HL-60/S4 treated with retinoic acid at 250 ng/mL for 4 days and 3 days (cell line): ENCODE measurements around the gene DMBX1.

Experiments used
- in situ Hi-C: fragments of 300-500 bp; cut with MboI; formaldehyde crosslinking; loops from 2 replicates; pipeline ENCODE4 v1.7.0; 2022; ENCODE audit warnings: low sequenced_read_pairs

The DMBX1 gene

GRCh38 chr1:46522969-46523320, 33.3 kb downstream of the DMBX1 start:
- in situ Hi-C loops = no loop called here

- in situ Hi-C loops = no loop called here
These were observed 34.1 kb downstream of the DMBX1 start for GRCh38 chr1:46523496-46524353.

GRCh38 chr1:46524843-46525242, 35.2 kb downstream of the DMBX1 start:
- in situ Hi-C loops = loop anchor here (25.0 kb wide), 1 partner anchor 88 kb away; no protein-coding TSS in a partner anchor

- in situ Hi-C loops = loop anchor here (25.0 kb wide), 1 partner anchor 88 kb away; no protein-coding TSS in a partner anchor
These were observed 35.8 kb downstream of the DMBX1 start for GRCh38 chr1:46525253-46525983.

GRCh38 chr1:46526013-46526690, 36.5 kb downstream of the DMBX1 start:
- in situ Hi-C loops = loop anchor here (25.0 kb wide), 1 partner anchor 89 kb away; no protein-coding TSS in a partner anchor

GRCh38 chr1:46526691-46527291, 37.2 kb downstream of the DMBX1 start:
- in situ Hi-C loops = loop anchor here (25.0 kb wide), 1 partner anchor 89 kb away; no protein-coding TSS in a partner anchor

- in situ Hi-C loops = loop anchor here (25.0 kb wide), 1 partner anchor 90 kb away; no protein-coding TSS in a partner anchor
These were observed 38.0 kb downstream of the DMBX1 start for GRCh38 chr1:46527474-46528296.

GRCh38 chr1:46528297-46528955, 38.8 kb downstream of the DMBX1 start:
- in situ Hi-C loops = loop anchor here (25.0 kb wide), 1 partner anchor 91 kb away; no protein-coding TSS in a partner anchor

GRCh38 chr1:46529031-46529630, 39.5 kb downstream of the DMBX1 start:
- in situ Hi-C loops = loop anchor here (25.0 kb wide), 1 partner anchor 92 kb away; no protein-coding TSS in a partner anchor

GRCh38 chr1:46530311-46530710, 40.7 kb downstream of the DMBX1 start:
- in situ Hi-C loops = loop anchor here (25.0 kb wide), 1 partner anchor 93 kb away; no protein-coding TSS in a partner anchor

GRCh38 chr1:46530791-46531409, 41.3 kb downstream of the DMBX1 start:
- in situ Hi-C loops = loop anchor here (25.0 kb wide), 1 partner anchor 94 kb away; no protein-coding TSS in a partner anchor

- in situ Hi-C loops = loop anchor here (25.0 kb wide), 1 partner anchor 95 kb away; no protein-coding TSS in a partner anchor
These were observed 42.5 kb downstream of the DMBX1 start for GRCh38 chr1:46532095-46532494.

GRCh38 chr1:46532498-46533178, 43.0 kb downstream of the DMBX1 start:
- in situ Hi-C loops = loop anchor here (25.0 kb wide), 1 partner anchor 95 kb away; no protein-coding TSS in a partner anchor

GRCh38 chr1:46533179-46533864, 43.7 kb downstream of the DMBX1 start:
- in situ Hi-C loops = loop anchor here (25.0 kb wide), 1 partner anchor 96 kb away; no protein-coding TSS in a partner anchor

GRCh38 chr1:46535063-46535462, 45.4 kb downstream of the DMBX1 start:
- in situ Hi-C loops = loop anchor here (25.0 kb wide), 1 partner anchor 98 kb away; no protein-coding TSS in a partner anchor

GRCh38 chr1:46536527-46536926, 46.9 kb downstream of the DMBX1 start:
- in situ Hi-C loops = loop anchor here (25.0 kb wide), 1 partner anchor 99 kb away; no protein-coding TSS in a partner anchor

GRCh38 chr1:46537651-46538050, 48.0 kb downstream of the DMBX1 start:
- in situ Hi-C loops = loop anchor here (25.0 kb wide), 1 partner anchor 100 kb away; no protein-coding TSS in a partner anchor
